HG03460 (cell line): ENCODE measurements around the gene PRTG.
A peak's percentile ranks its signal among the peaks of the same experiment; 100 is the strongest.
"Not testable (repeated sequence)": the region's sequence is repeated elsewhere in the genome, so short reads cannot be mapped to it uniquely, and the experiment has no call there.

Experiments used
- ATAC-seq: cut with Tn5 transposase; IDR thresholded peaks from one replicate; pipeline ENCODE4 v1.9.1; 2021; ENCODE audit not compliant: unreplicated experiment

PRTG gene

DNA sequence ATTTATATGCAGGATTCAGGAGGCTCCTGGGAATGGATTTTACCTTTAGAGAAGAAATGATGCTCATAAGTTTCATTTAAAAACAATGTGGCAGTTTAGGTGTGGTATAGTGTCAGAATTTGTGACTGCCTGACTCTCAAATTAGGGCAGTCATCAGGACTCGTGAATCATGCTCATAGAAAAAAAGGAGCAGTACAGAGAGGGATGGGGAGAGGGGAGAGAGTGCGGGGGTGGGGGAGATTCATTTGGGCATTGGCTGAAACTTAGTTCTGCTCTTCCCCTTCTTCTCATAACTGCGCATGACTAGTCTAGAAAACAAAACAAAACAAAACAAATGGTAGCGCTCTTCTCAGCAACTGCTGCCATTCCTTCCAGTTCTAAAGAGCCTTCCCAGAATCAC lies 44.3 kb downstream of the PRTG start:
- no peak for ATAC-seq

DNA sequence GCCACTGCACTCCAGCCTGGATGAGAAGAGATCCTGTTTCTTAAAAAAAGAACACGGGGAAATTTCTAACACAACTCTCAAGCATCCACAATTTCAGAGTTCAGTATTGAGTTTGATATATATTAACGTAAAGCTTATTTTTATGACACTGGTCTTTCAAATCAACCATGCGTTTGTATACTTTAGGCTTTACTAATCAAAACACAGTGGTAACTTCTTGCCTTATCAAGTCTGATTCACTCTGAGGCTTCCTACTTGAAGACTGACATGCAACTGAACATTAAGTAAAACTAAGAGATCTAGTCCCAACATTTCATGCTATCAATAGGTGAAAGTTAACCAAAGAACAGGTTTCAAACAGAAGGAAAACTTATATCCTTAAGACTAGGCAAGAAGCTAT lies 46.7 kb downstream of the PRTG start:
- ATAC-seq: no peak

GRCh38 chr15:55695432-55695831 lies 47.5 kb downstream of the PRTG start:
- ATAC-seq: no peak

- ATAC-seq: peak; percentile 80
Measured at GRCh38 chr15:55694652-55695150, 48.3 kb downstream of the PRTG start.

DNA sequence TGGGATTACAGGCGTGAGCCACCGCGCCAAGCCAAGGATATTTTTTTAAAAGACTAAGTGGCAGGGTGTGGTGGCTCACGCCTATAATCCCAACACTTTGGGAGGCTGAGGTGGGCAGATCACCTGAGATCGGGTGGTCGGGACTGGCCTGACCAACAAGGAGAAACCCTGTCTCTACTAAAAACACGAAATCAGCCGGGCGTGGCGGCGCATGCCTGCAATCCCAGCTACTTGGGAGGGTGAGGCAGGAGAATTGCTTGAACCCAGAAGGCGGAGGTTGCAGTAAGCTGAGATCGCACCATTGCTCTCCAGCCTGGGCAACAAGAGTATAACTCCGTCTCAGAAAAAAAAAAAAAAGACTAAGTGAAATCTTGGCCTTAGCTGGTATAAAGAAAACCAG lies 49.8 kb downstream of the PRTG start:
- not testable (repeated sequence) for ATAC-seq

DNA sequence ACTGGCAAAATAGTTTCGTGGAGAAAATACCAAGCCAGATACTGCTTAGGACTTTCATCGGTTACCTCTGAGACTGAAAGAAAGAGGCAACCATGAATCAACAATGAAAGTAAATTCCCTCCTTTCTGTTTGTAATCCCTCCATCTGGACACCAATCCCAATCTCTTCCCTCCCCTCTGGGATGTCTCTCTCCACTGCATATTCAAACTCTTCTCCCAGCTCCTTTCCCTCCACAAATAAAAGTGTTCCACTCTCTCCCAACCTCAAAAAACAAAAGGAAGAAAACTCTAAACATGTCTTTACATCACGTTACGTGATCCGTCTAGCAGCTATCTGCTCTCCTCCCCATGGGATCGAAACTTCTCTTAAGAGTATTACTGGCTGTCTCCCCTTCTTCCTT lies 55.2 kb downstream of the PRTG start:
- no peak for ATAC-seq

- peak; percentile 73 for ATAC-seq
Measured at GRCh38 chr15:55685286-55685685, 57.7 kb downstream of the PRTG start.

DNA sequence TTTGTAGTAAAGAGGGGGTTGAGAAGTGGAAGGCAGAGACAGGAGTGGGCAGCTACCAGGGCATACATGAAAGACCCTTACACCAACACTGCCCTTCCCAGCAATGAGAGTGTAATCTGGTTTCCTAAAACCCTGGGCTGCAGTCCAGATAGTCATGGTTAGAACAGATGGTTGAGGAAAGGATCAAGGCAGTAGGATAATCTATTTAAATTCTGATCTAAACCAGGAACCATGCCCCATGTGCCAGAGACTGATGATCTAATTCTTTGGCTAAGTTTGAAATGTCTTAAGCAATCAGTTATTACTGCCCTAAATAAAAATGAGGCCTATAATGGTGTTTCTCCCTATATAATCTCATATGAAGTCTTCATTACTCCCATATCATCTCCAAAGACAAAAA lies 59.6 kb downstream of the PRTG start:
- no peak for ATAC-seq

- ATAC-seq: no peak
Measured at GRCh38 chr15:55681631-55682030, 61.3 kb downstream of the PRTG start.

GRCh38 chr15:55676507-55676906 lies 66.4 kb downstream of the PRTG start:
- ATAC-seq: no peak

GRCh38 chr15:55673287-55673686 lies 69.7 kb downstream of the PRTG start:
- no peak for ATAC-seq

GRCh38 chr15:55669270-55669669 lies 73.7 kb downstream of the PRTG start:
- ATAC-seq: no peak

GRCh38 chr15:55665605-55666227 lies 77.2 kb downstream of the PRTG start:
- no peak for ATAC-seq

DNA sequence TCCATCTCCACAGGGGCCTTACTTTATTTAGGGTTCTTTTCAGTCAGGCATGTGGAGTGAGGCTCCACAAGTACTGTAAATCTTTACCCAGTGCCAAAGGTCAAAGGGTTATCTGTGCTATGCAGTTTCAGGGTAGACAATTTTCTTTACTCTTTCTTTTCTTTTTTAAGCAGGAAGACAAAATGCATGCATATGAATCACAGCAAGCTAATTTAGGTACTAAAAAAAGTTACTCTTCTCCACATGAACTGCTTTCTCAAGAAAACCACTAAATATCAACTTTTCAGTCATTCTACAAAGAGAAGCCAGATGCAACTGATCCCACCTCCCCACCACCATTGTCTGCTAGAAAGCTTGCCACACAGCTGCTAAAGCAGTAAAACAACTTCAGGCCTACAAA lies 81.5 kb downstream of the PRTG start:
- ATAC-seq: no peak

DNA sequence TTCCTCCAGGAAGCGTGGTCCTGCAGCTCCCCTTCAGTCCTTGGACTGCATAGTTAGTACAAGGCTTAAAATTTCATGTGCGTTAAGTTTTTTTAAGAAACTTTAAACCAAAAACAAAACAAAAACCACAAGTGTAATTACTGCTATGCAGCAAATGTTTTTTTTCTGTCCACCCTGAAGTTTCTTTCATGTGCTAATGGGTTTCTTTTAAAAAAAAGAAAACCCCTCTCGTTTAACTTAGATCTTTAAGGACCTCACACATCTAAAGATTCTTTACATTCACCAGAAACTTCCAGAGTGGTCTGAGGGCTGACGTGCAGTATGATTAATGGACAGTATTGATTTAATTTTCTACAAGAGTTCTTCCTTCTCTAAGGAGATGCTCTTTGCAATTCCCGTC lies 82.8 kb downstream of the PRTG start:
- ATAC-seq: no peak

- ATAC-seq: no peak
Measured at GRCh38 chr15:55659481-55659880, 83.5 kb downstream of the PRTG start.

- no peak for ATAC-seq
Measured at GRCh38 chr15:55658886-55659285, 84.1 kb downstream of the PRTG start.

DNA sequence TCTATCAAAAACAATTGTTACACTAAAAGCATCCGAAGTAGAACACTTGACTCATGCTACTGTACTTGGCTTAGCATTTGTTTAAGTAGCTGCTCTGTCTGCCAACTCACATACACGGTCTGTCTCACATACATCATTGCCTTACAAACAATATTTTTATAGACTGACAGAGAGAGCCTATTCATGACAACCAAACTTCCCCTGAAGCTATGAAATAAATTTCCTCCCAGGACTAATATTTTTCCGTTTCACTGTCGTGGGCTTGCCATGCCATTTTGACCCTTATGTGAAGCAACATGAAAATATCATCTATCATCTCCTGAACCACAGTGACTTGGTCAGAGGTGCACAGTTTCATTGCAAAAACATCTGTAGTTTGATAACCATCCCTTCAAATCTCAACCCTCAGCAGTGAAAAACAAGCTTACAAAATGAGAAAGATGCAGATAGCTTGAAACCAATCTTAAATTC lies 88.4 kb downstream of the PRTG start:
- no peak for ATAC-seq

GRCh38 chr15:55652909-55653495 lies 90.0 kb downstream of the PRTG start:
- ATAC-seq: no peak

- no peak for ATAC-seq
Measured at GRCh38 chr15:55652359-55652758, 90.6 kb downstream of the PRTG start.

- no peak for ATAC-seq
Measured at GRCh38 chr15:55649058-55649423, 93.9 kb downstream of the PRTG start.

DNA sequence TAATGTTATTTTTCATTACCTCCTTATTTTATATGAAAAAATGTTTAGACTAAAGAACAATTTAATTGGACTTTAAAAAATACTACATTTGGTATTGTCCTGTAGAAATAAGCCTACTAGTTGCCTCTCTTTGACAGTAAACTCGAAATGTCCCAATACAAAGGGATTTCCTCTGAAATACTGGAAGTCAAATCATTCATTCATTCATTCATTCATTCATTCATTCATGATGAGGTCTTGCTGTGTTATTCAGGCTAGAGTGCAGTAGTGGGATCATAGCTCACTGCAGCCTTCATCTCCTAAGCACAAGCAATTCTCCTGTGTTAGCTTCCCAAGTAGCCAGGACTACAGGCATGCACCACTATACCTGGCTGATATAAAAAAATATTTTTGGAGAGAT lies 104.2 kb downstream of the PRTG start:
- no peak for ATAC-seq

DNA sequence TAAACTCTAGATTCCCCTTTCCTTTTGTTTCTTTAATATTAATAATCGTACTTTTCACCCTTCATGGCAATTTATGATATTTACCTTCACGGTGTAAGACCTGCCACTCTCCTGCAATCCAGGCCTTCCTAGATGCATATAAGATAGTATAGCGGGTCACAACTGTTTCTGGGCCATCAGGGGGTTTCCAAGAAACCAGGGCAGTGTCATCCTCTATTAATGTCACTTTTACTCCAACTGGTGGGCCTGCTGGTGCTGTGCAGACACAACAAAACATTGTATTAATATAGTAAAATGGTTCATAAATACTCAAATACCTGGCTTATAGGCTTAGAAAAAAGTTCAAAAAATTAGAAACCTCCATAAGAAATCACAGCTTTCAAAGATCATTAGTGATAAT lies 105.9 kb downstream of the PRTG start:
- no peak for ATAC-seq
